Neural progenitor cell (in vitro differentiated cells): ENCODE results near the gene RNF175. TPM values are rescaled to one million over a fixed set of nuclear protein-coding genes. Genes with fewer than 3 reads are reported as not detected.

Experiments used
- DNase-seq: peaks from one replicate; pipeline ENCODE4 v3.0.0-alpha.2; 2016; ENCODE audit warnings: low spot score
- H2AFZ ChIP-seq: fragments of 200-600 bp; sonication (generic); replicated peaks from 2 replicates; pipeline ENCODE4 v1.6.1; 2016; ENCODE audit warnings: antibody characterized with exemption
- H3F3A ChIP-seq: fragments of 200-600 bp; sonication (generic); 2 replicates; pipeline ENCODE4 v1.6.1; 2016; ENCODE audit warnings: antibody characterized with exemption, low read depth
- H3K27ac ChIP-seq: fragments of 200-600 bp; sonication (generic); 2 replicates; pipeline ENCODE4 v1.5.1; 2016; ENCODE audit warnings: mild to moderate bottlenecking
- H3K27me3 ChIP-seq: fragments of 200-600 bp; sonication (generic); 2 replicates; pipeline ENCODE4 v1.6.1; 2016; ENCODE audit warnings: mild to moderate bottlenecking, moderate library complexity
- H3K36me3 ChIP-seq: fragments of 200-600 bp; sonication (generic); 2 replicates; pipeline ENCODE4 v1.5.1; 2016
- H3K4me1 ChIP-seq: fragments of 200-600 bp; sonication (generic); 2 replicates; pipeline ENCODE4 v1.6.1; 2016; ENCODE audit warnings: mixed run types
- H3K4me2 ChIP-seq: fragments of 200-600 bp; sonication (generic); 2 replicates; pipeline ENCODE4 v1.6.1; 2016
- H3K4me3 ChIP-seq: fragments of 200-600 bp; sonication (generic); 2 replicates; pipeline ENCODE4 v1.5.1; 2016
- H3K79me2 ChIP-seq: fragments of 200-600 bp; sonication (generic); 2 replicates; pipeline ENCODE4 v1.6.1; 2016; ENCODE audit warnings: low read depth
- H3K9ac ChIP-seq: fragments of 200-600 bp; sonication (generic); 2 replicates; pipeline ENCODE4 v1.6.1; 2016
- H3K9me3 ChIP-seq: fragments of 200-600 bp; sonication (generic); 2 replicates; pipeline ENCODE4 v1.5.1; 2016; ENCODE audit warnings: low read depth
- H4K20me1 ChIP-seq: fragments of 200-600 bp; sonication (generic); 2 replicates; pipeline ENCODE4 v1.6.1; 2016; ENCODE audit warnings: low read depth
- H3K27ac Mint-ChIP-seq: 3 replicates; pipeline ENCODE4 v1.8.0; 2021; ENCODE audit warnings: mixed read lengths
- H3K27me3 Mint-ChIP-seq: 2 replicates; pipeline ENCODE4 v1.8.0; 2022; ENCODE audit warnings: low read depth, mild to moderate bottlenecking, inconsistent platforms, moderate library complexity, mixed read lengths; ENCODE audit not compliant: insufficient read depth
- H3K36me3 Mint-ChIP-seq: 3 replicates; pipeline ENCODE4 v1.8.0; 2021; ENCODE audit warnings: mixed read lengths
- H3K4me1 Mint-ChIP-seq: 3 replicates; pipeline ENCODE4 v1.8.0; 2021; ENCODE audit warnings: mixed read lengths
- H3K4me3 Mint-ChIP-seq: 3 replicates; pipeline ENCODE4 v1.8.0; 2021; ENCODE audit warnings: mild to moderate bottlenecking, moderate library complexity, mixed read lengths
- H3K9me3 Mint-ChIP-seq: 3 replicates; pipeline ENCODE4 v1.8.0; 2020; ENCODE audit warnings: mixed read lengths
- CTCF ChIP-seq: fragments of 200-600 bp; sonication (generic); IDR thresholded peaks from 2 replicates; pipeline ENCODE4 v1.5.1; 2017; ENCODE audit warnings: antibody characterized with exemption, mild to moderate bottlenecking
- EZH2 ChIP-seq: fragments of 200-600 bp; sonication (generic); IDR thresholded peaks from 2 replicates; pipeline ENCODE4 v1.6.1; 2017; ENCODE audit warnings: antibody characterized with exemption, mild to moderate bottlenecking, moderate library complexity
- EZH2phosphoT487 ChIP-seq: fragments of 200-600 bp; sonication (generic); IDR thresholded peaks from 2 replicates; pipeline ENCODE4 v1.6.1; 2017; ENCODE audit warnings: antibody characterized with exemption
- total RNA-seq: library from RNA; depleted of rRNA; stranded (reverse); fragments of >200 nt; gene quantifications from 2 replicates; pipeline ENCODE4 v1.2.3, GENCODE V29; 2015; ENCODE audit warnings: low replicate concordance

Gene RNF175
- total RNA-seq, 1 donor from 2014 or later = 34.6 TPM

- Mint-ChIP-seq H3K36me3 (peaks cover 42% of the 10 kb centered on the region), H3K4me1 (peaks cover 47% of the 10 kb centered on the region), H3K27me3 (peaks cover 12% of the 10 kb centered on the region), H3K9me3 (peaks cover 24% of the 10 kb centered on the region), H3K27ac (peak overlapping the region; percentile 93), H3K4me3 (peak overlapping the region; percentile 86)
- Histone ChIP-seq H3K4me1 (peaks cover 34% of the 10 kb centered on the region), H2AFZ (peak overlapping the region; percentile 92), H3K9ac (no peak overlapping the region), H3F3A (peaks cover 26% of the 10 kb centered on the region), H3K9me3 (no peaks in the 10 kb centered on the region), H3K4me3 (peak overlapping the region; percentile 73), H3K27ac (no peak overlapping the region), H3K27me3 (peaks cover 10% of the 10 kb centered on the region), H3K79me2 (peaks cover 28% of the 10 kb centered on the region), H4K20me1 (no peaks in the 10 kb centered on the region), H3K36me3 (no peaks in the 10 kb centered on the region), H3K4me2 (peak overlapping the region; percentile 96)
- no peak for TF ChIP-seq EZH2
- no peak for DNase-seq
Observed at GRCh38 chr4:153758688-153759406, 977 bp downstream of the RNF175 start.

- Mint-ChIP-seq H3K36me3 (peaks cover 42% of the 10 kb centered on the region), H3K4me1 (peaks cover 41% of the 10 kb centered on the region), H3K27me3 (peaks cover 12% of the 10 kb centered on the region), H3K9me3 (peaks cover 25% of the 10 kb centered on the region), H3K4me3 (peak overlapping the region; percentile 86), H3K27ac (peak overlapping the region; percentile 93)
- H3K27me3 ChIP-seq = peaks cover 10% of the 10 kb centered on the region
- no peaks in the 10 kb centered on the region for H4K20me1 ChIP-seq
- no peaks in the 10 kb centered on the region for H3K36me3 ChIP-seq
- H3F3A ChIP-seq = peaks cover 18% of the 10 kb centered on the region
- peaks cover 28% of the 10 kb centered on the region for H3K79me2 ChIP-seq
- no peak for TF ChIP-seq CTCF
- no peak for TF ChIP-seq EZH2
- no peak for TF ChIP-seq EZH2phosphoT487
- peak overlapping the region; percentile 96 for H3K4me2 ChIP-seq
- H3K4me3 ChIP-seq = no peak overlapping the region
- H3K9me3 ChIP-seq = no peaks in the 10 kb centered on the region
- no peak overlapping the region for H3K9ac ChIP-seq
- no peak overlapping the region for H2AFZ ChIP-seq
- peaks cover 27% of the 10 kb centered on the region for H3K4me1 ChIP-seq
- DNase-seq = no peak
- H3K27ac ChIP-seq = no peak overlapping the region
Observed at GRCh38 chr4:153758136-153758535, 1.7 kb downstream of the RNF175 start.

GRCh38 chr4:153757407-153757806, 2.4 kb downstream of the RNF175 start:
- H3K79me2 ChIP-seq = peaks cover 21% of the 10 kb centered on the region
- Mint-ChIP-seq H3K4me1 (peaks cover 35% of the 10 kb centered on the region), H3K27ac (peak overlapping the region; percentile 93), H3K36me3 (peaks cover 46% of the 10 kb centered on the region), H3K4me3 (peak overlapping the region; percentile 86), H3K9me3 (peaks cover 29% of the 10 kb centered on the region), H3K27me3 (peaks cover 12% of the 10 kb centered on the region)
- peaks cover 12% of the 10 kb centered on the region for H3F3A ChIP-seq
- DNase-seq = no peak
- no peaks in the 10 kb centered on the region for H3K9me3 ChIP-seq
- peaks cover 10% of the 10 kb centered on the region for H3K27me3 ChIP-seq
- H3K9ac ChIP-seq = no peak overlapping the region
- H3K27ac ChIP-seq = no peak overlapping the region
- H2AFZ ChIP-seq = no peak overlapping the region
- H4K20me1 ChIP-seq = no peaks in the 10 kb centered on the region
- no peak overlapping the region for H3K4me3 ChIP-seq
- peaks cover 24% of the 10 kb centered on the region for H3K4me1 ChIP-seq
- H3K4me2 ChIP-seq = no peak overlapping the region
- no peaks in the 10 kb centered on the region for H3K36me3 ChIP-seq
- TF ChIP-seq EZH2 (no peak), CTCF (no peak), EZH2phosphoT487 (no peak)

- H3K4me3 Mint-ChIP-seq = no peak overlapping the region
- H3K4me2 ChIP-seq = no peak overlapping the region
- peaks cover 41% of the 10 kb centered on the region for H3K36me3 Mint-ChIP-seq
- peaks cover 15% of the 10 kb centered on the region for H3K4me1 ChIP-seq
- H3K9ac ChIP-seq = no peak overlapping the region
- no peak overlapping the region for H3K27ac Mint-ChIP-seq
- no peak overlapping the region for H3K4me3 ChIP-seq
- no peak overlapping the region for H2AFZ ChIP-seq
- H3K79me2 ChIP-seq = peaks cover 21% of the 10 kb centered on the region
- peaks cover 12% of the 10 kb centered on the region for H3F3A ChIP-seq
- H4K20me1 ChIP-seq = peaks cover 2% of the 10 kb centered on the region
- TF ChIP-seq CTCF = no peak
- TF ChIP-seq EZH2phosphoT487 = no peak
- no peak for TF ChIP-seq EZH2
- H3K4me1 Mint-ChIP-seq = peaks cover 26% of the 10 kb centered on the region
- H3K9me3 Mint-ChIP-seq = peaks cover 29% of the 10 kb centered on the region
- peaks cover 9% of the 10 kb centered on the region for H3K27me3 Mint-ChIP-seq
- DNase-seq = no peak
- H3K27me3 ChIP-seq = peaks cover 10% of the 10 kb centered on the region
- H3K36me3 ChIP-seq = no peaks in the 10 kb centered on the region
- H3K27ac ChIP-seq = no peak overlapping the region
- no peaks in the 10 kb centered on the region for H3K9me3 ChIP-seq
Observed at GRCh38 chr4:153755186-153755585, 4.6 kb downstream of the RNF175 start.
